Measurements from ENCODE around the gene MROH2A.

The MROH2A gene

DNA sequence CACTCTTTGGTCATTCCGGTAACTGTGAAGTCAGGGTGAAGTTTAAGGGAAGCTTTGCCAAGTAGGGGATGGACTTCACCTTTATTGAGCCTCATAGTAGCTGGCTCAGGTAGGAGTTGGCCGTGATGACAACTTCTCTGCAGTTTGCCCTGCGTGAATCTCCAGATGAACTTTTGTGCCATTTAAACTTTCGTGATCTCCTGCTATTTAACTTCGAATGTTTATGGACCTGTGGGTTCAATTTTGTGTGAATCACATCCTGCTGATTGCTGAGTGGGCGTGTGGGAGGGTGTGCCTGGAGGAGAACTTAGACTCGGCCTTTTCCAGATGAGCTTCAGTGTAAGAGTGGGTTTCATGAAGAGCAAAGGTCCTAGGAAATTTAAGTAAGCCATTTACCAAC lies 13.9 kb upstream of the MROH2A start:
- no peak for DNase-seq

- no peak for DNase-seq
Measured at GRCh38 chr2:233764761-233765160, 13.4 kb upstream of the MROH2A start.

DNA sequence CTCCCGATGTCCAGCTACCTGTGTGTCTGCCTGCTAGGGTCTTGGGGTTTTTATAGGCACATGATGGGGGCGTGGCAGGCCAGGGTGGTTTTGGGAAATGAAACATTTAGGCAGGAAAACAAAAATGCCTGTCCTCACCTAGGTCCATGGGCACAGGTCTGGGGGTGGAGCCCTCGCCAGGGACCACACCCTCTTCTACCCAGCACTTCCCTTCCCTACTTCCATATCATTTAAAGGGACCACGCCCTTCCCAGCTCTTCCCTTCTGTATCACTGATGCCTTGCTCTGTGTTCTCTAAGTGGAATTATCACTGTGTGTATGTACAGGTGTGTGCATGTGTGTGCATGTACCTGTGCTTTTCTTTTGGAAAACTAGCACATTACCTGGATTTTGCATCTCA lies 11.7 kb upstream of the MROH2A start:
- DNase-seq: no peak

DNA sequence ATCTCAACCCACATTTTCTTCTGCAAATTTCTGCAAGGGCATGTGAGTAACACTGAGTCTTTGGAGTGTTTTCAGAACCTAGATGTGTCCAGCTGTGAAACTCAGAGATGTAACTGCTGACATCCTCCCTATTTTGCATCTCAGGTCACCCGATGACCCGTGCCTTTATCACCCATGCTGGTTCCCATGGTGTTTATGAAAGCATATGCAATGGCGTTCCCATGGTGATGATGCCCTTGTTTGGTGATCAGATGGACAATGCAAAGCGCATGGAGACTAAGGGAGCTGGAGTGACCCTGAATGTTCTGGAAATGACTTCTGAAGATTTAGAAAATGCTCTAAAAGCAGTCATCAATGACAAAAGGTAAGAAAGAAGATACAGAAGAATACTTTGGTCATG lies 10.1 kb upstream of the MROH2A start:
- DNase-seq: no peak

GRCh38 chr2:233769260-233769659 lies 8.9 kb upstream of the MROH2A start:
- no peak for DNase-seq

DNA sequence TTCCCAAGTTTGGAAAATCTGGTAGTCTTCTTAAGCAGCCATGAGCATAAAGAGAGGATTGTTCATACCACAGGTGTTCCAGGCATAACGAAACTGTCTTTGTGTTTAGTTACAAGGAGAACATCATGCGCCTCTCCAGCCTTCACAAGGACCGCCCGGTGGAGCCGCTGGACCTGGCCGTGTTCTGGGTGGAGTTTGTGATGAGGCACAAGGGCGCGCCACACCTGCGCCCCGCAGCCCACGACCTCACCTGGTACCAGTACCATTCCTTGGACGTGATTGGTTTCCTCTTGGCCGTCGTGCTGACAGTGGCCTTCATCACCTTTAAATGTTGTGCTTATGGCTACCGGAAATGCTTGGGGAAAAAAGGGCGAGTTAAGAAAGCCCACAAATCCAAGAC lies 6.0 kb upstream of the MROH2A start:
- DNase-seq: no peak

GRCh38 chr2:233772583-233772982 lies 5.5 kb upstream of the MROH2A start:
- no peak for DNase-seq

DNA sequence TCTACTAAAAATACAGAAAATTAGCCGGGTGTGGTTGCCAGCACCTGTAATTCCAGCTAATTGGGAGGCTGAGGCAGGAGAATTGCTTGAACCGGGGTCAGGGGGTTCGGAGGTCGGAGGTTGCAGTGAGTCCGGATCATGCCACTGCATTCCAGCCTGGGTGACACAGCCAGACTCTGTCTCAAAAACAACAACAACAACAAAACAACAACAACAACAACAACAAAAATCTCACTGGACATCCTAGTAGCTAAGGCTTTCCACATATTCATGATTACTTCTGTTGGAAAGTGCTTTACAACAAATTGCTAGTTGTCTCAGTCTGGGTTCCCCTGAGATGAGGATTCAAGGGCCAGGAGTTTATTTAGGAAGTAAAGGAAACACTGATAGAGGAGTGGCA lies 4.3 kb upstream of the MROH2A start:
- DNase-seq: no peak

- no peak for DNase-seq
Measured at GRCh38 chr2:233775414-233775813, 2.7 kb upstream of the MROH2A start.

- no peak for DNase-seq
Measured at GRCh38 chr2:233779722-233780121, 1.6 kb downstream of the MROH2A start.

DNA sequence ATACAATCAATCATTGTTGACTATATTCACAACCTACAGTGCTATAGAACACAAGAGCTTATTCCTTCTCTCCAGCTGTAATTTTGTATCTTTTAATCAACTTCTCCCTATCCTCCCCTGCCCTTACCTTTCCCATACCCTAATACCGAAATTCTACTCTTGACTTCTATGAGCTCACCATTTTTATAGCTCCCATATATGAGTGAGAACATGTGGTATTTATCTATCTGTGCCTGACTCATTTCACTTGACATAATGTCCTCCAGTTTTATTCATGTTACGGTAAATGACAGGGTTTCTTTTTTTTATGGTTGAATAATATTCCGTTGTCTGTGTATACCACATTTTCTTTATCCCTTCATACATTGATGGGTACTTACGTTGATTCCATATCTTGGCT lies 2.6 kb downstream of the MROH2A start:
- no peak for DNase-seq

GRCh38 chr2:233789554-233789953 lies 11.4 kb downstream of the MROH2A start:
- no peak for DNase-seq

- DNase-seq: no peak
Measured at GRCh38 chr2:233791151-233791882, 13.2 kb downstream of the MROH2A start.

DNA sequence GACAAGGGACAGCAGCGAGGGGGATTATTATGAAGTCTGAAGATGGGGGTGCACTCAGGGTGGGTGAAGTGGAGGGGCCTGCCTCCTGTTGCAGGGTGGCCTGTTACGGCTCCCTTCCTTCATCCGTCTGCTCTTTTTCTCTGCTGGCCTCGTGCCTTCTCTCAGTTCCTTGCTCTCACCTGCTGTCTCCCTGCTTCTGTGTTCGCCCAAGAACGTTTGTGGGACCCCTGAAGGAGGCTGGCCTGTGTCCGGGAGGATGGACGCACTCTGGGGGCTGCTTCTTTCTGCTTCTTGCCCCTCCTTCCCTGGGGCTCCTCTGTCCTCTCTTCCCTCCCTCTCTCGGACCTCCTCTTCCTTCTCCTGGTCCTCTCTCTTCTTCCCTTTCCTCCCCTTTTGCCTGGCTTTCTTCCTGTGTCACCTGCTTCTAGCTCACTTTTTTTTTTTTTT lies 13.8 kb downstream of the MROH2A start:
- no peak for DNase-seq

- DNase-seq: no peak
Measured at GRCh38 chr2:233792720-233793119, 14.6 kb downstream of the MROH2A start.

- no peak for DNase-seq
Measured at GRCh38 chr2:233793465-233794127, 15.5 kb downstream of the MROH2A start.

- no peak for DNase-seq
Measured at GRCh38 chr2:233794128-233794658, 16.1 kb downstream of the MROH2A start.

- no peak for DNase-seq
Measured at GRCh38 chr2:233795735-233796171, 17.6 kb downstream of the MROH2A start.

DNA sequence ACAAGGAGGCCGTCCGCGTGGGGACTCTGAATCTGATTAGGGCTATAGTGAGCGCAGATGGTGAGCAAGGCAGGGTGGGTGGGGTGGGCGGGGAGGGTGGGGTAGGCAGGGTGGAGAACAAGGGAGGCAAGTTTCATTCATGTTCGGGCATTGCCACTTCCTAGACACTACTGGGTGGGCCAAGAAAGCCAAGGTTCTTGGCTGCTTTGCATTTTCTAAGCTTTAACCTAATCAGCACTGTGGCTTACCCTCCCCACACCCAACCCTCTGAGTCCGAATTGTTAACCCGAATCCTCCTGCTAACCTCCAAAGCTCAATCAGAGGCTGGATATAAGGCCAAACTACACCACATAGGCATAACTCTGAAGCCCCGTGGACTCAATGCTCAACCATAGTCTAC lies 18.1 kb downstream of the MROH2A start:
- no peak for DNase-seq

- no peak for DNase-seq
Measured at GRCh38 chr2:233798335-233799086, 20.4 kb downstream of the MROH2A start.

DNA sequence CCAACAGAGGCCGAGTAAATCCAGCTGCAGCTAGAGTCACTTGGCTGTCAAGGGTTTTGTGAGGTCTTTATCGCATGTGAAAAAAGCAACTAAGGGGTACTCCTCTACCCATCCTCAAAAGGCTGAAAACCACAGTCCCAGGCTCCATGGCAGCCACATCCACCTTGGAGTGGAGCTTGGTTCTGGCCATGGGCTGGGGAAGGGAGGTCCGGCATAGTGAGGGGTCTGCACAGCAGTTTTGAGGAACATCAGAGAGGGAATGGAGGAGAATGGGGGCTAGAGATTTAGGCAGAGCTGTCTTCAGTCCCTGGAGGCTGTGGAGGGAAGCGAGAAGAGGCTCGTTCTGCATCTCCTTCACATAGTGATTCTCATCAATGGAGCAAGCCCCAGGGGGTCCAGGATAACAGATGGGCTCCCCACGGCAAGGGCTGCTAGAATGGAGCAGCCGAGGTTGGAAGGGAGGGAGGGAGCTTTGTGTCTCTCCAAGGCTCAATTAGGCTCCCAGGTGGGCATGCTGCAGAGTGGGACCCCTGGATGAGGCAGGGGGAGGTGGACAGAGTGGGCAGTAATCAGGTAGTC lies 21.0 kb downstream of the MROH2A start:
- no peak for DNase-seq

DNA sequence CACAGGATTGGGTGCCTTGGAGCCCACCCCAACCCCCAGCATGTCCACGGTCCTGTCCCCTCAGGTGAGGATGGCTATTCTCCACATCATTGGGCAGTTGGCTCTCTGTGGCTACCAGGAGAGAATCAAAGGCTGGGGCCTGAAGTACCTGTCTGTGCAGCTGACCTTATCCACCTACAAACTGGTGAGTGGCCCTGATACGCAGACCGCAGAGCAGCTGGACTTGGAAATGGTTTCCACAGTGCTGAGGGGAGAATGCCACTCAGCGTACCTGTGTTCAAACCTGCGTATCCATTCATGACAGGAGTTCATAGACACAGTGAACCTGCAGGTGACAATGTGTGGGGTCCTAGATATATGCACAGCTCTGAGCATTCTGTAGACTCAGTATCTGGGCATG lies 21.6 kb downstream of the MROH2A start:
- no peak for DNase-seq

DNA sequence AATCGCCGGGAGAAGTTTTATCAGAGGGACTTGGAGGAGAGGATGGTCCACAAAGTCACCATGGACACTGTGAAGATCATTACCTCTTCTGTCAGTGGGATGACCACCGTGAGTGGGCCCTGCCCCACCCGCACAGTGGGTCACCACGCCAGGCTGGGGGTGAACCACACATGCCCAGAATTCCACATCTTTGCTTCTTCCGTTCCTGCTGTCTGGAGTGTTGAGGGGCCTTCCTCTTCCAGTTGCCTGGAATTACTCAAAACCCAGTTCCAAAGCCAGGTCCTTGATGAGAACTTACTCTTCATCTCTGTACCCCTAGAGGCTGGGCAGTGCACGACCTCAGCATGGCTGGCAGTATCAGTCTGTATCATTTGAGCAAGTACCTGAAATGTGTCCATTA lies 22.1 kb downstream of the MROH2A start:
- DNase-seq: no peak
